Mesenchymal stem cell (in vitro differentiated cells and primary cell): ENCODE data around the gene PSMG2.
"Not testable (repeated sequence)": the region's sequence is repeated elsewhere in the genome, so short reads cannot be mapped to it uniquely, and the experiment has no call there.

ENCODE experiments used
- DNase-seq: peaks from one replicate; pipeline ENCODE4 v3.0.0-alpha.2; 2013
- H2AFZ ChIP-seq: one replicate; pipeline ENCODE4 v1.6.1; 2013; ENCODE audit warnings: low read depth, mild to moderate bottlenecking, control low read depth, inconsistent platforms, low read length, moderate library complexity
- H2AK5ac ChIP-seq: 2 replicates; pipeline ENCODE4 v1.6.1; 2013; ENCODE audit warnings: low read length, moderate library complexity, mild to moderate bottlenecking, inconsistent platforms; ENCODE audit not compliant: severe bottlenecking
- H2BK120ac ChIP-seq: one replicate; pipeline ENCODE4 v1.6.1; 2013; ENCODE audit warnings: low read depth, mild to moderate bottlenecking, inconsistent platforms, low read length, moderate library complexity
- H2BK12ac ChIP-seq, 2 experiments: one replicate each; pipeline ENCODE4 v1.6.1; 2013; ENCODE audit warnings: inconsistent platforms in 2 of 2, low read length in 2 of 2, mild to moderate bottlenecking in 2 of 2, moderate library complexity in 2 of 2, control low read depth in 1 of 2
- H2BK15ac ChIP-seq: one replicate; pipeline ENCODE4 v1.6.1; 2013; ENCODE audit warnings: mild to moderate bottlenecking, low read depth, inconsistent platforms; ENCODE audit not compliant: poor library complexity, severe bottlenecking
- H2BK5ac ChIP-seq: 2 replicates; pipeline ENCODE4 v1.6.1; 2013; ENCODE audit warnings: low read depth, mild to moderate bottlenecking, low read length, control low read depth, inconsistent platforms; ENCODE audit not compliant: poor library complexity, severe bottlenecking
- H3K14ac ChIP-seq, 2 experiments: one replicate each; pipeline ENCODE4 v1.6.1; 2013; ENCODE audit warnings: inconsistent platforms in 2 of 2, low read length in 2 of 2, control low read depth in 1 of 2, mild to moderate bottlenecking in 1 of 2, moderate library complexity in 1 of 2
- H3K18ac ChIP-seq, 2 experiments: one replicate each; pipeline ENCODE4 v1.6.1; 2013; ENCODE audit warnings: inconsistent platforms in 2 of 2, low read length in 2 of 2, control low read depth in 1 of 2, low read depth in 1 of 2, mild to moderate bottlenecking in 1 of 2
- H3K23ac ChIP-seq, 2 experiments: one replicate each; pipeline ENCODE4 v1.6.1; 2013; ENCODE audit warnings: inconsistent platforms in 2 of 2, low read length in 2 of 2, mild to moderate bottlenecking in 2 of 2, moderate library complexity in 2 of 2, control low read depth in 1 of 2
- H3K27ac ChIP-seq: 2 replicates; pipeline ENCODE4 v1.5.1; 2013; ENCODE audit warnings: mild to moderate bottlenecking, moderate library complexity, low read length, control low read depth, inconsistent platforms; ENCODE audit not compliant: poor library complexity, severe bottlenecking
- H3K27me3 ChIP-seq, 2 experiments: 2 replicates each; pipeline versions ENCODE4 v1.6.1 to v1.7.0; 2013; ENCODE audit warnings: low read length in 2 of 2, mild to moderate bottlenecking in 2 of 2, moderate library complexity in 2 of 2, control low read depth in 1 of 2, inconsistent platforms in 1 of 2; ENCODE audit not compliant: control insufficient read depth in 1 of 2, insufficient read depth in 1 of 2
- H3K36me3 ChIP-seq, 2 experiments: 2 replicates each; pipeline versions ENCODE4 v1.6.1 to v1.7.0; 2013; ENCODE audit warnings: low read length in 2 of 2, control low read depth in 1 of 2, inconsistent platforms in 1 of 2, low read depth in 1 of 2, mild to moderate bottlenecking in 1 of 2; ENCODE audit not compliant: insufficient read depth in 2 of 2, control insufficient read depth in 1 of 2
- H3K4ac ChIP-seq, 2 experiments: one replicate each; pipeline ENCODE4 v1.6.1; 2013; ENCODE audit warnings: inconsistent platforms in 2 of 2, low read length in 2 of 2, mild to moderate bottlenecking in 2 of 2, moderate library complexity in 2 of 2, control low read depth in 1 of 2, low read depth in 1 of 2
- H3K4me1 ChIP-seq: 2 replicates; pipeline ENCODE4 v1.6.1; 2013; ENCODE audit warnings: low read depth, low read length, control low read depth; ENCODE audit not compliant: control insufficient read depth, insufficient read depth
- H3K4me2 ChIP-seq: 2 replicates; pipeline ENCODE4 v1.6.1; 2013; ENCODE audit warnings: low read length, mild to moderate bottlenecking, inconsistent platforms; ENCODE audit not compliant: poor library complexity, severe bottlenecking
- H3K4me3 ChIP-seq, 2 experiments: 2 replicates each; pipeline versions ENCODE4 v1.5.1 to v1.7.0; 2013; ENCODE audit warnings: low read length in 2 of 2, mild to moderate bottlenecking in 2 of 2, control low read depth in 1 of 2, low read depth in 1 of 2; ENCODE audit not compliant: insufficient read depth in 1 of 2
- H3K79me1 ChIP-seq: replicated peaks from 2 replicates; pipeline ENCODE4 v1.6.1; 2013; ENCODE audit warnings: mild to moderate bottlenecking, control low read depth, low read length, inconsistent platforms; ENCODE audit not compliant: poor library complexity, severe bottlenecking
- H3K9ac ChIP-seq: 2 replicates; pipeline ENCODE4 v1.7.0; 2013; ENCODE audit warnings: mild to moderate bottlenecking, low read length, moderate library complexity
- H3K9me3 ChIP-seq: 2 replicates; pipeline ENCODE4 v1.7.0; 2013; ENCODE audit warnings: mild to moderate bottlenecking, low read length; ENCODE audit not compliant: control insufficient read depth
- H4K8ac ChIP-seq: one replicate; pipeline ENCODE4 v1.6.1; 2013; ENCODE audit warnings: inconsistent platforms, mild to moderate bottlenecking, low read length, moderate library complexity
- H4K91ac ChIP-seq: one replicate; pipeline ENCODE4 v1.6.1; 2013; ENCODE audit warnings: mild to moderate bottlenecking, low read length, inconsistent platforms
- WGBS: methylation state at CpG from one replicate; pipeline ENCODE4 v1.1.7; 2013; ENCODE audit warnings: mixed read lengths; 5-methylcytosine and 5-hydroxymethylcytosine counted together

Gene PSMG2

DNA sequence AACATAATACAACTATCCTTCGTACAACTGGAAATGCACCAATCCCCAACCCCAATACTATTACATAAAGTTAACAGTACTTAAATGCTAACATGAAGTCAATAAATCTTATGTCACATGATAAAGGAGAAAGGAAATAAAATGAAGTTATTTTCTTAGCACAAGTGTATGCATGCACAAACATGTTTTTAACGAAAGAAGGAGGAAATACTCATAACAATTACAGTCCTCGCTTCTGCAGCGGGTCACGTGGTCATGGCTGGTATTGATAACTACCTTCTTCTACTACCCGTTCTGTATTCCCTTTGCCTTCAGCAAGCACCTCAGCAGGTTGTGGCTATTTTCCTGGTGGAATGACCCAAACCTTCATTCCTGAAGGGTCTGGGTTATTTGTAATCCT is 51.7 kb downstream of the PSMG2 start:
- Histone ChIP-seq H3K27ac (no peak overlapping the region), H2BK15ac (no peak overlapping the region), H3K9me3 (no peaks in the 10 kb centered on the region), H3K36me3 (no peaks in the 10 kb centered on the region), H3K23ac (no peak overlapping the region), H3K4me2 (no peak overlapping the region), H2BK12ac (no peak overlapping the region), H3K27me3 (no peaks in the 10 kb centered on the region), H2BK120ac (no peak overlapping the region), H3K9ac (no peak overlapping the region), H3K4me3 (no peak overlapping the region), H4K91ac (no peak overlapping the region), H2BK5ac (no peak overlapping the region), H3K14ac (no peak overlapping the region), H3K79me1 (no peaks in the 10 kb centered on the region), H3K18ac (no peak overlapping the region), H2AK5ac (no peak overlapping the region), H3K4me1 (peaks cover 8% of the 10 kb centered on the region), H4K8ac (no peak overlapping the region), H2AFZ (no peak overlapping the region), H3K4ac (no peak overlapping the region)
- no peak for DNase-seq
- WGBS: 93% methylated on average over 4 of the region's 6 CpGs

DNA sequence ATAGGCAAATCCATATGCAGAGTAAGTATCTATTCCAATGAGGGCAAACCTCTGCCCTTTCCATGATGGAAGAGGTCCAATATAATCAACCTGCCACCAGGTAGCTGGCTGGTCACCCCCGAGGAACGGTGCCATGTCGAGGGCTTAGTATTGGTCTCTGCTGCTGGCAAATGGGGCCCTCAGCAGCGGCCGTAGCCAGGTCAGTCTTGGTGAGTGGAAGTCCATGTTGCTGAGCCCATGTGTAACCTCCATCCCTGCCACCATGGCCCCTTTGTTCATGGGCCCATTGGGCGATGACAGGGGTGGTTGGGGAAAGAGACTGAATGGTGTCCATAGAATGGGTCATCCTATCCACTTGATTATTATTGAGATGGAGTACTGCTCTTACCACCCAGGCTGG is 52.8 kb downstream of the PSMG2 start:
- H3K14ac ChIP-seq, H3K18ac ChIP-seq, H3K4ac ChIP-seq, H3K23ac ChIP-seq, H2BK12ac ChIP-seq, H3K4me3 ChIP-seq, H2AK5ac ChIP-seq, H3K4me2 ChIP-seq, DNase-seq, H4K91ac ChIP-seq, H3K4me1 ChIP-seq, H4K8ac ChIP-seq, H2AFZ ChIP-seq, H2BK120ac ChIP-seq, H3K27ac ChIP-seq, H3K9me3 ChIP-seq, H3K36me3 ChIP-seq, H2BK5ac ChIP-seq, H3K9ac ChIP-seq, H2BK15ac ChIP-seq, H3K79me1 ChIP-seq, H3K27me3 ChIP-seq: not testable (repeated sequence)
- WGBS: 92% methylated on average over 5 of the region's 6 CpGs

DNA sequence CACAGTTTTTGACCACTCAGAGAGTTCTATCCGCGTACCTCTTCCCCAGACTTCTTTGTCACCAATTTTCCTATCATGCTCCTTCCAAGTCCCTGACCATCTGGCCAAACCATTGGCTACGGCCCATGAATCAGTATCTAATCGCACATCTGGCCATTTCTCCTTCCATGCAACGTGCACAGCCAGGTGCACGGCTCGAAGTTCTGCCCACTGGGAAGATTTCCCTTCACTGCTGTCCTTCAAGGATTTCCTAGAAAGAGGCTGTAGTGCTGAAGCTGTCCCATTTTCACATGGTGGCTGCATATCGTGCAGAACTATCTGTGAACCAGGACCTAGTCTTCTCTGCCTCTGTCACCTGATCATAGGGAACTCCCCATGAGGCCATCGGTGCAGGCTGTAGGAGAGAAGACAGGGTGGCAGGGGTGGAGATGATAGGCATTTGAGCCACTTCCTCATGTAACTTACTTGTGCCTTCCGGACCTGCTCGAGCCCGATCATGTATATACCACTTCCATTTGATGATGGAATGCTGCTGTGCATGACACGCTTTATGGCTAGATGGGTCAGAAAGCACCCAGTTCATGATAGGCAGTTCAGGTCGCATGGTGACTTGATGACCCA is 53.9 kb downstream of the PSMG2 start:
- H3K9ac ChIP-seq, H2AK5ac ChIP-seq, H3K4me1 ChIP-seq: not testable (repeated sequence)

DNA sequence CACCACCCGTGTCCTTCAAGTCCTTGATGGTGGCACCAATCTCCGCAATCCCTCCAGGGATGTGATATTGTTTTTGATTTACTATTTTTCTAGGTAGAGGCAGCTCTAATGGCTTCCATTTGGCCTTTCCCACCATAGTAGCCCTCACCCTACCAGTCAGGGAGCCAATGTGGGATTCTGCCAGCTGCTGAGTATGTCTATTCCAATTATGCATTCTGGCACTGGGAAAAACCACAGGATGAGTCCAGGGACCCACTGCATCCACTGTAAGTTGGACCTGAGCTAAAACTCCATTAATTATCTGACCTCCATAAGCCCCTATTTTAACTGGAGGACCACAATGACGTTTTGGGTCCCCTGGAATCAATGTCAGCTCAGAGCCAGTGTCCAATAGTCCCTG is 55.7 kb downstream of the PSMG2 start:
- H3K27ac ChIP-seq: not testable (repeated sequence)
- WGBS: 80% methylated on average over 1 of the region's 3 CpGs

More for the DNA sequence above, 53.9 kb downstream of the PSMG2 start:
- H3K36me3 ChIP-seq, H4K8ac ChIP-seq, H2BK120ac ChIP-seq, H3K4me2 ChIP-seq, H3K18ac ChIP-seq, H2BK12ac ChIP-seq, H3K27ac ChIP-seq, H3K79me1 ChIP-seq, H4K91ac ChIP-seq, H3K9me3 ChIP-seq, H2AFZ ChIP-seq, H2BK15ac ChIP-seq, H3K27me3 ChIP-seq, H3K14ac ChIP-seq, H3K4me3 ChIP-seq, H3K4ac ChIP-seq, DNase-seq, H2BK5ac ChIP-seq, H3K23ac ChIP-seq: not testable (repeated sequence)
- 93% methylated on average over 14 of the region's 14 CpGs for WGBS

More for the DNA sequence above, 55.7 kb downstream of the PSMG2 start:
- not testable (repeated sequence) for H2AFZ ChIP-seq, H3K27me3 ChIP-seq, H4K91ac ChIP-seq, H3K4me2 ChIP-seq, H3K36me3 ChIP-seq, H3K18ac ChIP-seq, H3K79me1 ChIP-seq, H2BK12ac ChIP-seq, H3K9me3 ChIP-seq, H4K8ac ChIP-seq, H2BK5ac ChIP-seq, H3K4me3 ChIP-seq, DNase-seq, H2BK120ac ChIP-seq, H3K4ac ChIP-seq, H3K9ac ChIP-seq, H2BK15ac ChIP-seq, H3K14ac ChIP-seq, H3K4me1 ChIP-seq, H2AK5ac ChIP-seq, H3K23ac ChIP-seq
